Measurements from ENCODE around the gene MAP3K20. TPM values are rescaled to one million over a fixed set of nuclear protein-coding genes. Genes with fewer than 3 reads are reported as not detected.

Gene MAP3K20
- total and polyA plus RNA-seq, 2 of the 8 experiments (the other 6 are each of a cell fraction or from before 2014, with no cell fraction given) = 3.1 to 11.1 TPM

GRCh38 chr2:173199294-173199693 lies 123.6 kb downstream of the MAP3K20 start:
- H4K20me1 ChIP-seq (replicated peaks in 1 of 2; ENCODE audit: control insufficient read depth in 1 of 2, insufficient read depth in 2 of 2, low read length in 2 of 2) = no peaks in the 10 kb centered on the region
- H2AK5ac ChIP-seq (ENCODE audit: low read depth, low read length) = no peak overlapping the region
- no peaks in the 10 kb centered on the region for H3K79me1 ChIP-seq (ENCODE audit: low read depth, low read length)
- no peak overlapping the region for H4K5ac ChIP-seq (ENCODE audit: insufficient read length, low read depth, low read length)
- H3K56ac ChIP-seq (replicated peaks; ENCODE audit: insufficient read length, low read depth, low read length) = no peak overlapping the region
- no peaks in the 10 kb centered on the region for H3K23me2 ChIP-seq (ENCODE audit: low read depth, low read length)
- no peak overlapping the region for H4K91ac ChIP-seq (replicated peaks; ENCODE audit: insufficient read length, low read length)
- no peak overlapping the region for H3K4me3 ChIP-seq (ENCODE audit: extremely low read depth in 1 of 4, insufficient read depth in 2 of 4, low read depth in 3 of 4, low read length in 4 of 4)
- no peaks in the 10 kb centered on the region for H3K9me3 ChIP-seq (ENCODE audit: insufficient read depth in 2 of 2, low read depth in 1 of 2, low read length in 1 of 2)
- H3K27ac ChIP-seq (ENCODE audit: low read depth, low read length) = no peak overlapping the region
- no peak overlapping the region for H2BK120ac ChIP-seq (replicated peaks; ENCODE audit: low read depth, low read length)
- H2BK15ac ChIP-seq (ENCODE audit: low read length) = no peak overlapping the region
- H4K8ac ChIP-seq (ENCODE audit: extremely low read depth, insufficient read depth, low read length) = no peak overlapping the region
- WGBS, 2 experiments (ENCODE audit: extremely low coverage in 1 of 2, insufficient coverage in 1 of 2, insufficient read length in 1 of 2, insufficient replicate concordance in 2 of 2, low coverage in 1 of 2, low lambda C conversion rate in 2 of 2, missing lambda C conversion rate in 1 of 2) = 88% methylated on average over 1 of the region's 1 CpG; no CpG with 5 or more reads in 1 of the 2 experiments
- no peak overlapping the region for H3K4ac ChIP-seq (replicated peaks; ENCODE audit: insufficient read length, low read depth, low read length)
- ChIA-PET POLR2A (ENCODE audit: partially characterized antibody) (interaction anchor here (1.2 kb wide), 1 partner anchor 15 kb away, joined by 3 read pairs; no protein-coding TSS in a partner anchor), CTCF (ENCODE audit: partially characterized antibody) (interaction anchor here (1.0 to 6.3 kb wide), 8 partner anchors 11 to 250 kb away, joined by 3 to 32 read pairs (median 4); no protein-coding TSS in a partner anchor)
- H3K79me2 ChIP-seq (ENCODE audit: control insufficient read depth in 1 of 2, insufficient read depth in 2 of 2, low read length in 2 of 2) = no peaks in the 10 kb centered on the region
- H3K4me2 ChIP-seq (ENCODE audit: insufficient read depth in 1 of 2, low read depth in 2 of 2, low read length in 2 of 2) = no peak overlapping the region
- DNase-seq (ENCODE audit: low read depth in 1 of 2, low spot score in 2 of 2) (no peak), FAIRE-seq (no peak)
- no peaks in the 10 kb centered on the region for H3K27me3 ChIP-seq (replicated peaks in 1 of 4; ENCODE audit: control insufficient read depth in 3 of 4, extremely low read depth in 1 of 4, insufficient read depth in 3 of 4, low read length in 3 of 4)
- no peak overlapping the region for H3K9ac ChIP-seq (replicated peaks in 1 of 4; ENCODE audit: extremely low read depth in 1 of 4, low read depth in 3 of 4, low read length in 3 of 4)
- no peak overlapping the region for H2BK12ac ChIP-seq (ENCODE audit: low read depth, low read length)
- H2AFZ ChIP-seq (ENCODE audit: low read length) = no peak overlapping the region
- no peak overlapping the region for H2BK20ac ChIP-seq (ENCODE audit: low read length)
- no peak overlapping the region for H3K14ac ChIP-seq (ENCODE audit: insufficient read length)
- H3K23ac ChIP-seq (ENCODE audit: insufficient read length) = no peak overlapping the region
- H3K4me1 ChIP-seq (replicated peaks in 1 of 4; ENCODE audit: control insufficient read depth in 3 of 4, insufficient read depth in 4 of 4, low read length in 3 of 4) = peaks cover 4 to 9% (median 7%) of the 10 kb centered on the region in 4 experiments; a peak in 5 of 7 replicates
- no peak overlapping the region for H3K18ac ChIP-seq (ENCODE audit: extremely low read depth, low read length)
- H2BK5ac ChIP-seq (ENCODE audit: low read depth, low read length) = no peak overlapping the region
- H3K36me3 ChIP-seq (ENCODE audit: control insufficient read depth in 2 of 4, insufficient read depth in 4 of 4, low read length in 3 of 4) = no peaks in the 10 kb centered on the region
- TF ChIP-seq ZNF274 (IDR thresholded peaks at IDR 0.05; ENCODE audit: borderline replicate concordance, extremely low read depth, low read length) (no peak), CHD1 (IDR thresholded peaks at IDR 0.05; ENCODE audit: low read depth, low read length) (no peak), CTBP2 (IDR thresholded peaks at IDR 0.05; ENCODE audit: borderline replicate concordance, insufficient read depth, insufficient read length, low read length) (no peak), PHF8 (conservative IDR thresholded peaks at IDR 0.05; ENCODE audit: low read depth, low read length) (no peak), CEBPB (IDR thresholded peaks at IDR 0.05; ENCODE audit: low read depth, low read length) (no peak), POU5F1 (IDR thresholded peaks at IDR 0.05; ENCODE audit: low read depth, low read length) (no peak), RXRA (IDR thresholded peaks at IDR 0.05; ENCODE audit: insufficient read depth, low read depth, low read length) (no peak), SIRT6 (IDR thresholded peaks at IDR 0.05; ENCODE audit: low read length) (no peak), BCL11A (IDR thresholded peaks at IDR 0.05; ENCODE audit: low read depth in 2 of 2, low read length in 2 of 2) (no peak), CBX5 (IDR thresholded peaks at IDR 0.05; ENCODE audit: low read depth, low read length) (no peak), TCF12 (IDR thresholded peaks at IDR 0.05; ENCODE audit: low read depth, low read length) (no peak), FOSL1 (IDR thresholded peaks at IDR 0.05; ENCODE audit: insufficient read depth, low read depth, low read length) (no peak), TEAD4 (IDR thresholded peaks at IDR 0.05; ENCODE audit: low read depth, low read length) (no peak), POLR2AphosphoS5 (IDR thresholded peaks at IDR 0.05; ENCODE audit: low read depth, low read length) (no peak), MAX (IDR thresholded peaks at IDR 0.05) (no peak)

All from H1 (cell line).